IPS-NIHi11 (cell line): ENCODE measurements around the gene ELAVL3.
"Not testable (repeated sequence)": the region's sequence is repeated elsewhere in the genome, so short reads cannot be mapped to it uniquely, and the experiment has no call there.

Source experiments
- DNase-seq: peaks from one replicate; pipeline ENCODE4 v3.0.0; 2012; ENCODE audit warnings: mixed read lengths, low spot score

The ELAVL3 gene

DNA sequence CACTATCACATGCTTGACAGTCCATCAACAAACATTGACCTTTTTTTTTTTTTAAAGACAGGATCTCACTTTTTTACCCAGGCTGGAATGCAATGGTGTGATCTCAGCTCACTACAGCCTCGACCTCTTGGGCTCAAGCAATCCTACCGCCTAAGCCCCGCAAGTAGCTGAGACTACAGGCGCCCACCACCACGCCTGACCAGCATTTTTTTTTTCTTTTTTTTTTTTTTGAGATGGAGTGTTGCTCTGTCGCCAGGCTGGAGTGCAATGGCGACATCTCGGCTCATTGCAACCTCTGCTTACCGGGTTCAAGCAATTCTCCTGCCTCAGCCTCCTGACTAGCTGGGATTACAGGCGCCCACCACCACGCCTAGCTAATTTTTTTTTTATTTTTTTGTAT lies 21.9 kb downstream of the ELAVL3 start:
- not testable (repeated sequence) for DNase-seq

DNA sequence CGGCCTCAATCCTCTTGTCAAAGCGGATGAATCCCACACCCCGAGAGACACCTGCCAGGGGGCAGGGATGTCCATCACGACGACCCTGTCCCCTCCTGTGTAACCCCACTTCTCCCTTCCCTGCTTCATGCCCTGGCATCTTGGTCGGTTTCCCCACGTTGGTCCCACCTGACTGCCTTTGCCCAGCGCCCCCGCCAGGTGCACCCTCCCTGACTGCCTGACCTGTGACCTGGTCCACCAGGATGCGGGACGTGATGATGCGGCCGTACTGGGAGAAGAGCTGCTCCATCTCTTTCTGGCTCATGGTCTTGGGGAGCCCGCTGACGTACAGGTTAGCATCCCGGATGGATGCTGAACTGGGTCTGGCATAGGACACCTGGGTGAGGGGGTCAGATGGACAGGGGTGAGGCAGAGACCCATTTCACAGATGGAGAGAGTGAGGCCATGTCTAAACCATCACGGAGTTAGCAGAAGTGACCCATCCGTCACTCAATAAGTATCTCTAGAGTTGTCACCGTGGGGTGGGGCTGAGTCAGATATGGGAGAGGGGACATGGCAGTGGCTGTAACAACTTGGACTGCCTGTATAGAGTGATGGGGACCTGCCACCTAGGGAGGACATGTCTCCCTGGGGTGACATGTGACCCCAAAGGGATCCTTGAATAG lies 22.5 kb downstream of the ELAVL3 start:
- DNase-seq: no peak

DNA sequence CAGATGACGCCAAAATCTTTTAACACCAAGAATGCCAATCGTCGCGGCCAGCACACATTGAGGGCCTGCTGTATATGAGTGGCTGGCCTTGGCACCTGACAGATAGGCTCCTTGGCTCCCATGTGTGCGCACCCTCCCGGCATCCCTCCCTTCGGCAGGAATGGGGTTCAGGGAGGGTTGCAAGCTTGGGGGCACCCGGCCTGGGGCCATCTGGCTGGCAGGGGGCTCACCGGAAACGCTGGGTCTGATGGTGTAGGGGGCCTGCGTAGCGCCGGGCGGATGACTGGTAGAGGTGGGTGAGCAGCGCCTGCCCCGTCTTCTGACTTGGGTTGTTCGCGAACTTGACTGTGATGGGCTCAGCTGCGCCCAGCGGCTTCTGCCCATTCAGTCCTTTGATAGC lies 23.0 kb downstream of the ELAVL3 start:
- no peak for DNase-seq

DNA sequence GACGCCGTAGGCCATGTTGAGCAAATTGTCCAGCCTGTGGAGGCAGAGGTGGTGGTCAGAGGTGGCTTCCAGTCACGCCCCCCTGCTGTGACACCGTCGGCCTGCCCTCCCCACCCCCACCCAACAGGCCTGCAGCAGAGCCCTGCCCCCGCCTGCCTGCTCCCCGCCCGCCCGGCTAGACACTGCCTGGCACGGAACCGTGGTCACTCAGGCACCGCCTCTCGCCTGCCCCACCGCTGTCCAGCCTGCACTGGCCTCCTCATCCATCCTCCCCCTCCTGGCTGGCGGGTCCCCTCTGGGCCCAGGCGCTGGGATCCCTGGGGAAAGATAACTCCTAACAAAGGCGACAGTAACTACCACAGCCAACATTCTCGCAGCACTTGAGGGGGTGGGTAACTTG lies 23.7 kb downstream of the ELAVL3 start:
- peak; percentile 58 for DNase-seq

DNA sequence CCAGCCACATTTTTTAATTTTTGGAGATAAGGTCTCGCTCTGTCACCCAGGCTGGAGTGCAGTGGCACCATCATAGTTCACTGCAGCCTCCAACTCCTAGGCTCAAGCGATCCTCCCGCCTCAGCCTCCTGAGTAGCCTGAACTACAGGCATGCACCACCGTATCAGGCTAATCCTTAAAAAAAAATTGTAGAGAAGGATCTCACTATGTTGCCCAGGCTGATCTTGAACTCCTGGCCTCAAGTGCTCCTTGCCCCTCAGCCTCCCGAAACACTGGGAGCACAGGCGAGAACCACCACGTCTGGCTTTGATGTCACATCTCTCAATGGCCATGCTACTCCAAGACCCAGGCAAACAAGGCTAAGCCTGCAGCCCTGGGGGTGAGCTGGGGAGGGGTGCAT lies 24.2 kb downstream of the ELAVL3 start:
- no peak for DNase-seq

DNA sequence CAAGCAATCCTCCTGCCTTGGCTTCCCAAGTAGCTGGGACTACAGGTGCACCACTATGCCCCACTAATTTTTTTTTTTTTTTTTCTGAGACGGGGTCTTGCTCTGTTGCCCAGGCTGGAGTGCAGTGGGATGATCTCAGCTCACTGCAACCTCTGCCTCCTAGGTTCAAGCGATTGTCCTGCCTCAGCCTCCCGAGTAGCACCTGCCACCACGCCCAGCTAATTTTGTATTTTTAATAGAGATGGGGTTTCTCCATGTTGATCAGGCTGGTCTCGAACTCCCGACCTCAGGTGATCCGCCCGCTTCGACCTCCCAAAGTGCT lies 25.7 kb downstream of the ELAVL3 start:
- DNase-seq: not testable (repeated sequence)

DNA sequence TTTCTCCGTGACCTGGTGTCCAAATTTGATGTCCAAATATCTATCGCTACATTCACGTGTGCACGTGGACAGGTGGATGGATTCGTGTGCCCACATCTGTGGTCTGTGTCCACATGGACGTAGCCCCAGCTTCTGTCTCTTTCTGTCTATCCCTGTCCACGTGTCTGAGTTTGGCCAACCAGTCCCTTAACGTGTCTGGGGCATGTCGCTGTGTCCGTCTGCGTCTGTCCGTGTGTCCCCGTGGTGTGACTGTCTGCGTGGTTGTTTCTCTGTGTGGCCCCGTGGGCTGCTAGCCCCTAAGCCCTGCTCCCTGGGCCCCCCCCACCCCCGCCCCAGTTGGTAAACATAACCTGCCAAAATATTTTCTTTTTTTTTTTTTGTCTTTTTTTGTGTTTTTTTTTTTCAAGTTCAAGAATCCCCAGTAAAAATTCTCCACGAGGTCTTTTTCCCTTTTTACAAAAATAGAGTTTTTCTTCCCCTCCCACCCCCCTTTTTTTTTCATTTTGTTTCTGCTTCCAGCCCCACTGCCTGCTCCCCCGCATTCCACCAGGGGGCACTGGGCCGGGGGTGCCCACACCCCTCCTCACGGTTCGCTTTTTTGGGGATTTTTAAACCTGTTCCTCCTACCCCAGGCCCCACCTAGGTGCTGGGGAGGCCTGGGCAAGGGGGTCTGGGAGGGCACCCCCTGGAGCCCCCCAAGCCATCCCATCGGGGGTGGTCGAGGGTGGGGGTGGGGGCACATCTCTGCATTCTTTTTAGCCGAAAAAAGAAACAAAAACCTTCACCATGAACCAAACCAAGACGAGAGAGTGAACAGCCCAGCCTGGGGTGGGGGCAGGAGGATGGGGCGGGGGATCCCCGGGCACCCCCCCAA lies 27.1 kb downstream of the ELAVL3 start:
- peak; percentile 85 for DNase-seq

DNA sequence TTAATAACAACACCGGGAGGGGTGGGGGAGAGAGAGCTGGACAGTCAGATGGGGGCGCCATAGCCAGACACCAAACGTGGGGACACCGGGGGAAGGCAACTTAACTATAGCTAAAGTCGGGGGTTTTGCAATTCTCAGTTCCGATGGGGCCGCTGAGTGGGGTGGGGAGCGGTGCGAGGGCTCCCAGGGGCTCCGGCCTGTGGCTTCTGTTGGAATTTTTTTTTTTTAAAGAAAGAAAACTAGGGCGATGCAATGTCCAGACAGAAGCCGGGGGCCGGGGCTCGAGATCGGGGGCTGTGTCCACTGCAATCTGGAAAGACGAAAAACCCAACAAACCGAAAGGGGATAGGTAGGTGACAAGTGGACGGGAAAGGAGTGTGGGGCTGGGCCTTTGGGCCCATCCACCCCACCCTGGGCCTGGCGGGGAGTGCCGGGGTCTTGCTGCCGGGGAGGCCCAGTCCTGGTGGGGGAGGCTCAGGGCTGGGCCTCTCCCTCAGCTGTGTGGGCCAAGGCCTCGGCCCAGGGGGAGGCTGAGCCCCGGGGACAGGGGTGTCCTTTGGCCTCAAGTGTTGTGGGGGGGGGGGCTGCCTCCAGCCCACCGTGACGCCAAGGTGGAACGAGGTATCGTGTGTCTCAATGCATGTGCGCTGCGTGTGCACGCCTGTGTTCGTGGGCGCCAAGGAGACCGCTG lies 28.1 kb downstream of the ELAVL3 start:
- no peak for DNase-seq

DNA sequence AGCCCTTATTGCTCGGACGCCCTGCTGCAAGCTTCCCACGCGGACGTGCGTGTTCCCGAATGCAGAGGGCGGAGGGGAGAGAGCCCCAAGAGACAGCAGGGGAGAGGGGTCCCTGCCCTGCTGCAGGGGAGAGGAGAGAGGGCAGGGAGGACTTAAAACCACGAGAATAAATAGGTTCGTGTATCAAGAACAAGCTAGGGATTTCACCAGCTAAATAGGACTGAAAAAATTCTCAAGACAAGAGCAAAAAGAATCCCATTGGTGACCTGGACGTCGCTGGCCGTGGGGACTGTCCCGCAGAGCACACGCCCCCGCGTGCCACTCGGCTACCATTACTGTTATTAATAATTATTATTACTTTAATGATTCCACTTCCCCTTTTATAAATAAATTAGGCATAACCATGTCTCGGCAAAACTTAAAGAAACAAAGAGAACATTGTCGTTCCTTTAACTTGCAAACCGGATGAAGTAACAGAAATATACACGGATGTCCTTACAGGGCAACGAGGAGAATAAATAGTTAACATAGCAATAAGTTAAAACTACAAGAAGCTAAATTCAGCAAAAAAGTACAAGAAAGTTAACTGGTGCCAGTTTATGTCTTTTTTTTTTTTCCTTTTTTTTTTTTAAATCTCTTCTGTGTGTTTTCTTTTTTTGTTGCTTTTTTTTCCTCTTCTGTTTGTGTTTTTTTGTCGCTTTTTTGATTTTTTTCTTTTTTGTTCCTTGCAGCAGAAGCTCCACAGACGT lies 28.8 kb downstream of the ELAVL3 start:
- no peak for DNase-seq

DNA sequence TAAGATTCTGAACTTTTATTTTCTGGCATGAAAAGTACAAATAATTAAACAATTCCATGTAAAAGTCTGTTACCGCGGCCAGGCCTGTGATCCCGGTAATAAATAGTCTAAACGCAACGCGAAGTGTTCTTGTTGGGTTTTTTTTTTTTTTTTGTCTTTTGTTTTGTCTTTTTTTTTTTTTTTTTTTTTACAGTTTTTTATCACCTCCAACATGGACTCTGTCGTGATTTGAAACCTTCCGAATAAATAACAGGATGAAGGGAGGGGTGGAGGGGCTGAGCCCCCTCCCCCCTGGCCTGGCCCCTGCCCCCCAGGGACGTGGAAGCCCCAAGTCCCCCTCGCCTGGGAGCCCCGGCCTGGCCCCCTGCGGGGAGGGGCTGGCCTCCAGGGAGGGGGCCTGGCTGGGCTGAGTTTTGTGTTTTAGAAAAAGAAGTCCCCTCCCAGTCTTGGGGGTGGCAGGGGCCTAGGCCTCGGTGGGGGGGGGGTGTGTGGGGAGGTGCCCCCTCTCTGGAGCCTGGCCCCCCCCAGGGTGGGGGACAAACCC lies 29.4 kb downstream of the ELAVL3 start:
- peak; percentile 67 for DNase-seq

DNA sequence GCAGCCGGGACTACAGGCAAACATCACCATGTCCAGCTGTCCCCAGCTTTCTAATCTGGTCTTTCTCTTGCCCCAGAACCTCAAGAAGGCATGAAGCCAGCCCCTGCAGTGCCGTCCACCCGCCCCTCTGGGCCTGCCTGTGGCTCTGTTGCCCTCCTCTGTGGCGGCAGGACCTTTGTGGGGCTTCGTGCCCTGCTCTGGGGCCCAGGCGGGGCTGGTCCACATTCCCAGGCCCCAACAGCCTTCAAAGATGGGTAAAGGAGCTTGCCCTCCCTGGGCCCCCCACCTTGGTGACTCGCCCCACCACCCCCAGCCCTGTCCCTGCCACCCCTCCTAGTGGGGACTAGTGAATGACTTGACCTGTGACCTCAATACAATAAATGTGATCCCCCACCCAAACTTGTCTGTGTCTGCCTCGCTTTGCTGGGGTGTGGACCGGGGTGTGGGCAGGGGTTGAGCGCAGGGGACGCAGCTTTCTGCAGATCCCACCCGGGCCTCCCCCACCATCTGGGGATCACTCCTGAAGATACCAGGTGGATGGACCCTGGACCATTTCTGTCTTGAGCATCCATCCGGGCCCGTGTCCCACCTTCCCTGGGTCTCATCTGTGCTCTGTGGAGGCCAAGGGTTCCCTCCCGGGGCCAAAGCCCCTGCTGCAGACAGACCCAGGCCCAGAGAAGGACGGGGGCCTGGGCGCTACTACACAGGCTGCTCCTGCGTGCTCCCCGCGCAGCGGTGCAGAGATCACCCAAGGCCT lies 30.1 kb downstream of the ELAVL3 start:
- no peak for DNase-seq

DNA sequence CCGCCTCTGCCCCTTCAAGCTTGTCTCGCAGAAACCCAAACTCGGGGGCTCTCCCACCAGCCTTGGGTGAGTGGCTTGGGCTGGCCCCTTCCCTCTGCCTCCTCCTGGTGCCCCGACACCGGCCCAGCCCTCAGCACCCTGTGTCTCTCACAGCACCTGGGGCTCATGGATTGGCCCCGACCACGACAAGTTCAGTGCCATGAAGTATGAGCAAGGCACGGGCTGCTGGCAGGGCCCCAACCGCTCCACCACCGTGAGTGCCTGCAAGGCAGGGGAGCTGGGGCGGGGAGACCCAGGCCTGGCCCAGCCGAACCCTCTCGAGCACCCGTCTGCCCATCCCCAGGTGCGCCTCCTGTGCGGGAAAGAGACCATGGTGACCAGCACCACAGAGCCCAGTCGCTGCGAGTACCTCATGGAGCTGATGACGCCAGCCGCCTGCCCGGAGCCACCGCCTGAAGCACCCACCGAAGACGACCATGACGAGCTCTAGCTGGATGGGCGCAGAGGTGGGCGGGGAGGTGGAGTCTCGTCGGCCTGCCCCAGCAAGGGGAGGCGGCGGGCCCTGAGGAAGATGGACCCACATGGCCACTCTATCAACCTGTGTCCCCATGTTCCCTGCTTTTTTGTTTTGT lies 31.8 kb downstream of the ELAVL3 start:
- DNase-seq: no peak

DNA sequence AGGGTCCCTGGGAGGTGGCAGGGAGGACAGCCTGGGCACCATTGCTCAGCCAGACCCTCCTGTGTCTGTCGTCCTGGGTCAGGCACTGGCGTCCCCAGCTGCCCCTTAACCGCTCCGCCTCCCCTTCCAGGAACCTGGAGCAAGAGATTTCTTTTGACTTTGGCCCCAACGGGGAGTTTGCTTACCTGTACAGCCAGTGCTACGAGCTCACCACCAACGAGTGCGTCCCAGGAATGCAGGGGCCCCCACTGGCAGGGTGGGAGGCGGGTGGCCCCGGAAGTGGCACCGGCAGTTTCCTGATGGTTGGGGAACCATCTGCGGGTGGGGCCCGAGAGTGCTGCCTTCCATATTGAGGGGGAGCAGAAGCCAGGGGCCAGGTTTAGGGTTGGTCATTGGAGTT lies 32.4 kb downstream of the ELAVL3 start:
- no peak for DNase-seq

DNA sequence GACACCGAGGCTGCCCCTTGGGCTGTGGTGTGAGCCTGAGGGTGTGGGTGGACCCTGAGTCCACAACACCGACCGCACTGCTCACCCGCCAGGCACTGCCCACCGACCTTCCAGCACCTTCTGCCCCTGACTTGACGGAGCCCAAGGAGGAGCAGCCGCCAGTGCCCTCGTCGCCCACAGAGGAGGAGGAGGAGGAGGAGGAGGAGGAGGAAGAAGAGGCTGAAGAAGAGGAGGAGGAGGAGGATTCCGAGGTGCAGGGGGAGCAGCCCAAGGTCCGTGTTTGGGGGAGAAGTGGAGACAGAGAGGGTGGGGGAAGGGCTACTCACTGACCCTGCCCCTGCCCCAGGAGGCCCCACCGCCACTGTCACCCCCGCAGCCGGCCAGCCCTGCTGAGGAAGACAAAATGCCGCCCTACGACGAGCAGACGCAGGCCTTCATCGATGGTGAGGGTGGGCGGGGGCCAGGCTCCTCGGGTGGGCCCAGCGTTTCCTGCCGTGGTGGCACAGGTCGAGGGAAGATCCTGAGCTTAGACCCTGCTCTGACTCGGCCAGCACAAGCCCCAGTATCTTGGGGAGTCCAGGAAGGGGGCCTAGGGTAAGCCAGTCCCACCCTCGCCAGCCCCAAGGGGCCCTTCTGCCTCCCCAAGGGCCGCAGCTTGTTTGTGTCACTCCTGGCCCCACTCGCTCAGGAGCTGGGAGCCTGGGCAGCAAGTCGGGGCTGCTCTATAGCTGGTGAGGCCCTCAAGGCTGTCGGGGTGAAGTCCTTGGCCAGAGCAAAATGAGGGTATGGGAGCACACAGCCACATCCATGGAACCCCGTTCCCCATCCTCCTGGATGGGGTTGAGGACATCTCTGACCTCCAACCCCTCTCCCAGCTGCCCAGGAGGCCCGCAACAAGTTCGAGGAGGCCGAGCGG lies 33.2 kb downstream of the ELAVL3 start:
- DNase-seq: no peak

DNA sequence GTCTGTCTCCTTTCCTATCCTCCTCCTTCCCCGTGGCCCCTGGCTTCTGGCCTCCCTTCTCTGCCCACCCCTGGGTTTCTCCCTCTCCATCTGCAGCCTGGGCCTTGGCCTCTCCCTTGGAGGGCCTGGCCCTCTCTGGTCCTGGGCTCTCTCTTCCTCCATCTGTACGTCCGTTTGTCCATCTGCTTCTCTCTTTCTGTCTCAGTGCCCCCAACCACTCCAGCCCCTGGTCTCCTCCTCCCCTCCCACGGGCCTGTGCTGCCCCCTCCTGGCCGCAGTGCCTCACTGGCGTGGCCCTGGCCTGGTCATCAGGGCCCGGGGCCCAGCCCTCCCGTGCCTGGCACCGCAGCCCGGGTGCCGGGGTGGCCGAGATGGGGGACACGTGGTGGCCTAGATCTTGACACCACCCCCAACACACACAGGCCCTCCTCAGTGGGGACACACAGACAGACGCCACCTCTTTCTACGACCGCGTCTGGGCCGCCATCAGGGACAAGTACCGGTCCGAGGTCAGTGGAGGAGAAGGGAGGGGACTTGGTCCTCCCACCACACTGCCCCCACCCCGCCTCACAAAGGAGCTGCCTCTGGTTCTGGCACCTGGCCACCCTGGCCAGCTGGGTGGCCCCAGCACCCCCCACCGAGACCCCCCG lies 34.1 kb downstream of the ELAVL3 start:
- peak; percentile 98 for DNase-seq

DNA sequence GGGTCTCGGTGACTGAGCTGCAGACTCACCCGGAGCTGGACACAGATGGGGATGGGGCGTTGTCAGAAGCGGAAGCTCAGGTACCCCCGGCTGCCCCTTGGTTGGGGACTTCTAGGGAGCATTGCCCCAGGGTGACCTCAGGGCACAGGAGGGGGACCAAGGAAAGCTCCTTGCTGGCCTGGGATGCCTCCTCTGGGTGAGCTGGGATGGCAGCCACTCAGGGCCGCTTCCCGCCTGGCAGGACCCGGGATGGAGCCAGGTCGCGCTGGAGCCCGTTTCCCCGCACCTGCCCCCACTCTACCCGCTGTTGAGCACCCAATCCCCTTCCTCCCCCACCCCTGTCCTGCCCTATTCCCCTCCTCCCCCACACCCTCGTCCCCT lies 34.6 kb downstream of the ELAVL3 start:
- no peak for DNase-seq

DNA sequence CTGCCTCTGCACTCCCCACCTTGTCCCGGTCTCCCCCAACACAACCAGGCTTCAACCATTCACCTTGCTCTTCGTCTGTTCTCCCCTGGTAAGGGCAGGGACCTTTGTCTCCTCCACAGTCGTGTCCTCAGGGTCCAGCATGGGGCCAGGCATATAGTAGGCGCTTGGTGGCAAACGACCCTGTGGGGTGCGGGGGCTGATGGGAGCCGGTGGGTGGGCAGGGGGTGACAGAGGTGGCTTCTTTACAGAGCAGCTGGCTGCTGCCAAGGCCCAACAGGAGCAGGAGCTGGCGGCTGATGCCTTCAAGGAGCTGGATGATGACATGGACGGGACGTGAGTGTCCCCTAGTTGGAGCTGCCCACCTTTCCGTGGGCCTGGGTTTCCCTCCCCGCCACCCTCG lies 35.7 kb downstream of the ELAVL3 start:
- DNase-seq: no peak

DNA sequence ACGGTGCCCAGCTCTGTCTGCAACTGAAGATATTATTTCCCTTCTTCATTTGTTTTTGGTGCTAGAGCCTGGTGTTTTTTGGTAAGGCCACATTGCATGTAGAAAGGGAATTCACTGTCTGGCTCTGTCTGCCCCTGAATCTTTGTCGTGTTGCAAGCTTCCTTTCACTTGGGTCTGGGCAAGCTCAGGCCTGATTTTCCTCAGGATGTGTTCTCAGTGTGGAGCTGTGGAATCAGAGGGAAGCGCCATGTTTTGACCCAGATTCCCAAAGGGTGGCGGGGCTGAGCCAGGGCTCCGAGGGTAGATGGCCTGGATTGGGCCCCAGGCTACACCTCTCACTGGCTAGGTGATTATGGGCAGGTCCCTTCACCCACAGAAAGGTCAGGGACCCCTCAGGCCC lies 36.8 kb downstream of the ELAVL3 start:
- no peak for DNase-seq

DNA sequence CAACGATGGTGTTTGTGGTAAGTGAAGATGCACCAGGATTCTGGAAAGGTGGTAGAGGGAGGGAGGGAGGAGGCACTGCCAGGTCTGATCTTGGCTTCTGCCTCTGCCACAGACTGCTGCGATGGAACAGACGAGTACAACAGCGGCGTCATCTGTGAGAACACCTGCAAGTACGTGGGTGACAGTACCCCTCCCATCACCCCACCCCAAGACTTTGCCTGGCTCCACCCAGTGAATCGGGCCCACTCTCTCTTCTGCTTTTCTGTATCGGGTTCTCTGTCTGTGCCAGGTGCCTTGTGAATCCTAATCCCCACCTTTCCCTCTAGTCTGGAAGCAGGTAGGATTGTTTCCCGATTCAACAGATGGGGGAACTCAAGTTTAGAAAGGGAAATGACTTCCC lies 42.9 kb downstream of the ELAVL3 start:
- DNase-seq: no peak
